Occipital lobe (tissue), 2 donors: ENCODE measurements around the gene HMMR. TPM values are rescaled to one million over a fixed set of nuclear protein-coding genes. Genes with fewer than 3 reads are reported as not detected.
"Not testable (repeated sequence)": the region's sequence is repeated elsewhere in the genome, so short reads cannot be mapped to it uniquely, and the experiment has no call there.

Experiments
- DNase-seq: peaks from one replicate; lab custom pipeline; 2025; lab: John Stamatoyannopoulos, UW
- total RNA-seq: library from RNA; depleted of rRNA; stranded (reverse); fragments of >200 nt; gene quantifications from one replicate; pipeline ENCODE4 v1.2.3, GENCODE V29; 2014

Gene HMMR
- 3.0 TPM for total RNA-seq

GRCh38 chr5:163460562-163461171, at the start of gene HMMR:
HMMR (plus strand) TSS chr5:163460632; CDS start chr5:163460693, 61 bp downstream.
- DNase-seq, result no peak

- not testable (repeated sequence) for DNase-seq
Measured at GRCh38 chr5:163415673-163416072, 44.8 kb upstream of the HMMR start.

GRCh38 chr5:163424836-163425235, 35.6 kb upstream of the HMMR start:
- DNase-seq, result no peak

GRCh38 chr5:163426128-163426527, 34.3 kb upstream of the HMMR start:
- not testable (repeated sequence) for DNase-seq

- no peak for DNase-seq
Measured at GRCh38 chr5:163432544-163432943, 27.9 kb upstream of the HMMR start.

GRCh38 chr5:163433271-163433670, 27.2 kb upstream of the HMMR start:
- DNase-seq, result no peak

- DNase-seq, result no peak
Measured at GRCh38 chr5:163434401-163434866, 26.0 kb upstream of the HMMR start.

GRCh38 chr5:163436515-163436914, 23.9 kb upstream of the HMMR start:
- DNase-seq, result no peak

GRCh38 chr5:163437011-163437308, 23.5 kb upstream of the HMMR start:
- DNase-seq, result no peak

GRCh38 chr5:163437309-163438182, 22.9 kb upstream of the HMMR start, which contains the start of gene CCNG1:
CCNG1 (plus strand) TSS chr5:163437595; CDS start chr5:163439257, 1,662 bp downstream.
- peak; percentile 94 for DNase-seq

- DNase-seq, result no peak
Measured at GRCh38 chr5:163439092-163439425, 21.4 kb upstream of the HMMR start.

GRCh38 chr5:163440954-163441353, 19.5 kb upstream of the HMMR start:
- DNase-seq, result no peak

- DNase-seq, result no peak
Measured at GRCh38 chr5:163444526-163444925, 15.9 kb upstream of the HMMR start.

GRCh38 chr5:163445345-163445744, 15.1 kb upstream of the HMMR start:
- no peak for DNase-seq

- DNase-seq, result no peak
Measured at GRCh38 chr5:163447191-163447590, 13.2 kb upstream of the HMMR start.

GRCh38 chr5:163447875-163448274, 12.6 kb upstream of the HMMR start:
- DNase-seq, result no peak

- DNase-seq, result no peak
Measured at GRCh38 chr5:163448491-163448890, 11.9 kb upstream of the HMMR start.

- DNase-seq, result no peak
Measured at GRCh38 chr5:163451489-163451888, 8.9 kb upstream of the HMMR start.

- DNase-seq, result no peak
Measured at GRCh38 chr5:163453705-163454104, 6.7 kb upstream of the HMMR start.

- DNase-seq, result not testable (repeated sequence)
Measured at GRCh38 chr5:163455406-163455805, 5.0 kb upstream of the HMMR start.

- DNase-seq, result no peak
Measured at GRCh38 chr5:163456029-163456589, 4.3 kb upstream of the HMMR start.

- DNase-seq, result no peak
Measured at GRCh38 chr5:163456840-163457239, 3.6 kb upstream of the HMMR start.
